Chondrocyte (in vitro differentiated cells): ENCODE measurements around the gene HID1. TPM values are rescaled to one million over a fixed set of nuclear protein-coding genes. Genes with fewer than 3 reads are reported as not detected.
"Not testable (repeated sequence)": the region's sequence is repeated elsewhere in the genome, so short reads cannot be mapped to it uniquely, and the experiment has no call there.

Experiments
- DNase-seq: peaks from one replicate; pipeline ENCODE4 v3.0.0; 2021; ENCODE audit warnings: mixed read lengths, low spot score
- H3K27ac Mint-ChIP-seq: one replicate; pipeline ENCODE4 v1.8.0; 2021; ENCODE audit warnings: mild to moderate bottlenecking, moderate library complexity, mixed read lengths; ENCODE audit not compliant: unreplicated experiment
- H3K27me3 Mint-ChIP-seq: 2 replicates; pipeline ENCODE4 v1.8.0; 2021; ENCODE audit warnings: low read depth, mixed read lengths
- H3K36me3 Mint-ChIP-seq: 2 replicates; pipeline ENCODE4 v1.8.0; 2021; ENCODE audit warnings: low read depth, mixed read lengths
- H3K4me1 Mint-ChIP-seq: 2 replicates; pipeline ENCODE4 v1.8.0; 2021; ENCODE audit warnings: low read depth, mild to moderate bottlenecking, mixed read lengths
- H3K4me3 Mint-ChIP-seq: one replicate; pipeline ENCODE4 v1.8.0; 2021; ENCODE audit warnings: mild to moderate bottlenecking, moderate library complexity, mixed read lengths; ENCODE audit not compliant: unreplicated experiment
- H3K9me3 Mint-ChIP-seq: 2 replicates; pipeline ENCODE4 v1.8.0; 2021; ENCODE audit warnings: low read depth, mixed read lengths
- total RNA-seq: library from RNA; stranded (reverse); gene quantifications from 3 replicates; pipeline ENCODE4 v1.2.1, GENCODE V29; 2021
- TF ChIP-seq, protein P1 (sequence below): fragments of 200-600 bp; sonication (generic); IDR thresholded peaks from 2 replicates; pipeline ENCODE4 v1.5.0; 2021; ENCODE audit warnings: antibody characterized with exemption, mild to moderate bottlenecking, moderate library complexity

HID1 gene
- total RNA-seq, 1 donor from 2014 or later, result 4.7 TPM

DNA sequence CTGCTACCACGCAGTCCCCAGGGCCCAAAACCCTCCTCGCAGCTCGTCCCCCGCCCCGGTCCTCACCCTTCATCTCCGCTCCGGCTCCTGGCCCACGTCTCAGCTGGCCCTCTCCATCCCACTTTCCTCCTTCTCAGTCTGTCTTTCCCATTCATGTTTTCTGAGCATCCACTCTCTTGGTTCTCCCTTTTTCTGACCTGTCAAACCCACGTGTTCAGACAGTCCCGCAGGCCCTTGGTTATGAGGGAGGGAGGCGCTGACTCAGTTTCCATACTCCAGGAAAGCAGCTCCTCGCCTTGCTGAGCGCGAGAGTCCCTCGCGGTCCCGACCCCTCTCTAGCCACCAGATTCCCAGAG, 392 bp upstream of the HID1 start:
- H3K4me3 Mint-ChIP-seq, result peak overlapping the region; percentile 73
- H3K27me3 Mint-ChIP-seq, result peaks cover 5% of the 10 kb centered on the region
- H3K9me3 Mint-ChIP-seq, result no peaks in the 10 kb centered on the region
- H3K27ac Mint-ChIP-seq, result no peak overlapping the region
- DNase-seq, result no peak
- H3K4me1 Mint-ChIP-seq, result peaks cover 7% of the 10 kb centered on the region
- no peaks in the 10 kb centered on the region for H3K36me3 Mint-ChIP-seq
- TF ChIP-seq, protein P1, sequence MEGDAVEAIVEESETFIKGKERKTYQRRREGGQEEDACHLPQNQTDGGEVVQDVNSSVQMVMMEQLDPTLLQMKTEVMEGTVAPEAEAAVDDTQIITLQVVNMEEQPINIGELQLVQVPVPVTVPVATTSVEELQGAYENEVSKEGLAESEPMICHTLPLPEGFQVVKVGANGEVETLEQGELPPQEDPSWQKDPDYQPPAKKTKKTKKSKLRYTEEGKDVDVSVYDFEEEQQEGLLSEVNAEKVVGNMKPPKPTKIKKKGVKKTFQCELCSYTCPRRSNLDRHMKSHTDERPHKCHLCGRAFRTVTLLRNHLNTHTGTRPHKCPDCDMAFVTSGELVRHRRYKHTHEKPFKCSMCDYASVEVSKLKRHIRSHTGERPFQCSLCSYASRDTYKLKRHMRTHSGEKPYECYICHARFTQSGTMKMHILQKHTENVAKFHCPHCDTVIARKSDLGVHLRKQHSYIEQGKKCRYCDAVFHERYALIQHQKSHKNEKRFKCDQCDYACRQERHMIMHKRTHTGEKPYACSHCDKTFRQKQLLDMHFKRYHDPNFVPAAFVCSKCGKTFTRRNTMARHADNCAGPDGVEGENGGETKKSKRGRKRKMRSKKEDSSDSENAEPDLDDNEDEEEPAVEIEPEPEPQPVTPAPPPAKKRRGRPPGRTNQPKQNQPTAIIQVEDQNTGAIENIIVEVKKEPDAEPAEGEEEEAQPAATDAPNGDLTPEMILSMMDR, result no peak

- Mint-ChIP-seq H3K4me3 (peak overlapping the region; percentile 73), H3K27ac (no peak overlapping the region), H3K9me3 (no peaks in the 10 kb centered on the region), H3K36me3 (no peaks in the 10 kb centered on the region), H3K27me3 (peaks cover 5% of the 10 kb centered on the region), H3K4me1 (peaks cover 7% of the 10 kb centered on the region)
- DNase-seq, result no peak
- TF ChIP-seq, protein P1, result no peak
These were observed 785 bp downstream of the HID1 start for GRCh38 chr17:74971842-74972106.

GRCh38 chr17:74971069-74971841, 1.3 kb downstream of the HID1 start:
- no peak overlapping the region for H3K27ac Mint-ChIP-seq
- no peaks in the 10 kb centered on the region for H3K36me3 Mint-ChIP-seq
- H3K9me3 Mint-ChIP-seq, result no peaks in the 10 kb centered on the region
- peak overlapping the region; percentile 73 for H3K4me3 Mint-ChIP-seq
- peaks cover 7% of the 10 kb centered on the region for H3K4me1 Mint-ChIP-seq
- DNase-seq, result no peak
- TF ChIP-seq, protein P1, result no peak
- peaks cover 5% of the 10 kb centered on the region for H3K27me3 Mint-ChIP-seq

GRCh38 chr17:74970395-74970794, 2.2 kb downstream of the HID1 start:
- TF ChIP-seq, protein P1, result no peak
- H3K36me3 Mint-ChIP-seq, result no peaks in the 10 kb centered on the region
- no peak overlapping the region for H3K4me3 Mint-ChIP-seq
- H3K27me3 Mint-ChIP-seq, result peaks cover 5% of the 10 kb centered on the region
- H3K4me1 Mint-ChIP-seq, result peaks cover 7% of the 10 kb centered on the region
- no peak overlapping the region for H3K27ac Mint-ChIP-seq
- no peaks in the 10 kb centered on the region for H3K9me3 Mint-ChIP-seq
- no peak for DNase-seq

- not testable (repeated sequence) for H3K9me3 Mint-ChIP-seq, H3K4me1 Mint-ChIP-seq, DNase-seq, H3K27ac Mint-ChIP-seq, H3K27me3 Mint-ChIP-seq, H3K4me3 Mint-ChIP-seq, H3K36me3 Mint-ChIP-seq
These were observed 3.1 kb downstream of the HID1 start for GRCh38 chr17:74969501-74969900.

GRCh38 chr17:74968361-74968780, 4.2 kb downstream of the HID1 start:
- TF ChIP-seq, protein P1, result no peak
- no peak overlapping the region for H3K27ac Mint-ChIP-seq
- H3K27me3 Mint-ChIP-seq, result peaks cover 5% of the 10 kb centered on the region
- peaks cover 7% of the 10 kb centered on the region for H3K4me1 Mint-ChIP-seq
- no peaks in the 10 kb centered on the region for H3K36me3 Mint-ChIP-seq
- H3K4me3 Mint-ChIP-seq, result no peak overlapping the region
- H3K9me3 Mint-ChIP-seq, result no peaks in the 10 kb centered on the region
- no peak for DNase-seq
